HG02759 (cell line): Measurements from ENCODE around the gene AMH.
"Not testable (repeated sequence)": the region's sequence is repeated elsewhere in the genome, so short reads cannot be mapped to it uniquely, and the experiment has no call there.

Experiments used
- ATAC-seq: cut with Tn5 transposase; IDR thresholded peaks from one replicate; pipeline ENCODE4 v1.9.1; 2021; ENCODE audit warnings: mild to moderate bottlenecking, moderate library complexity; ENCODE audit not compliant: unreplicated experiment

Gene AMH

DNA sequence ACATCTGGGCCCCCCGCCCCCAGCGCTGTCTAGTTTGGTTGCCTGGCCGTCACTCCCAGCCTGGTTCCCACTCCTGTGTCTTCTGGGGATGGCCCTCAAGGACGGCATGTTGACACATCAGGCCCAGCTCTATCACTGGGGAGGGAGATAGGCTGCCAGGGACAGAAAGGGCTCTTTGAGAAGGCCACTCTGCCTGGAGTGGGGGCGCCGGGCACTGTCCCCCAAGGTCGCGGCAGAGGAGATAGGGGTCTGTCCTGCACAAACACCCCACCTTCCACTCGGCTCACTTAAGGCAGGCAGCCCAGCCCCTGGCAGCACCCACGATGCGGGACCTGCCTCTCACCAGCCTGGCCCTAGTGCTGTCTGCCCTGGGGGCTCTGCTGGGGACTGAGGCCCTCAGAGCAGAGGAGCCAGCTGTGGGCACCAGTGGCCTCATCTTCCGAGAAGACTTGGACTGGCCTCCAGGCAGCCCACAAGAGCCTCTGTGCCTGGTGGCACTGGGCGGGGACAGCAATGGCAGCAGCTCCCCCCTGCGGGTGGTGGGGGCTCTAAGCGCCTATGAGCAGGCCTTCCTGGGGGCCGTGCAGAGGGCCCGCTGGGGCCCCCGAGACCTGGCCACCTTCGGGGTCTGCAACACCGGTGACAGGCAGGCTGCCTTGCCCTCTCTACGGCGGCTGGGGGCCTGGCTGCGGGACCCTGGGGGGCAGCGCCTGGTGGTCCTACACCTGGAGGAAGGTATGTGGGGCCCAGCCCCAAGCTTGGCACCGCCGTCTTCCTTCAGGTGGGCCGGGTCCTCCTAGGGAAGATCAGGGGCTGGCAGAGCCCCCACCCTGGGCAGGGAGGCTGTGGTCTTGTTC is at the start of gene AMH:
Gene AMH, plus strand, starts transcription at position 314 of the 857 bp plus-strand sequence. Its CDS starts 10 bp downstream, at position 324.
- no peak for ATAC-seq

DNA sequence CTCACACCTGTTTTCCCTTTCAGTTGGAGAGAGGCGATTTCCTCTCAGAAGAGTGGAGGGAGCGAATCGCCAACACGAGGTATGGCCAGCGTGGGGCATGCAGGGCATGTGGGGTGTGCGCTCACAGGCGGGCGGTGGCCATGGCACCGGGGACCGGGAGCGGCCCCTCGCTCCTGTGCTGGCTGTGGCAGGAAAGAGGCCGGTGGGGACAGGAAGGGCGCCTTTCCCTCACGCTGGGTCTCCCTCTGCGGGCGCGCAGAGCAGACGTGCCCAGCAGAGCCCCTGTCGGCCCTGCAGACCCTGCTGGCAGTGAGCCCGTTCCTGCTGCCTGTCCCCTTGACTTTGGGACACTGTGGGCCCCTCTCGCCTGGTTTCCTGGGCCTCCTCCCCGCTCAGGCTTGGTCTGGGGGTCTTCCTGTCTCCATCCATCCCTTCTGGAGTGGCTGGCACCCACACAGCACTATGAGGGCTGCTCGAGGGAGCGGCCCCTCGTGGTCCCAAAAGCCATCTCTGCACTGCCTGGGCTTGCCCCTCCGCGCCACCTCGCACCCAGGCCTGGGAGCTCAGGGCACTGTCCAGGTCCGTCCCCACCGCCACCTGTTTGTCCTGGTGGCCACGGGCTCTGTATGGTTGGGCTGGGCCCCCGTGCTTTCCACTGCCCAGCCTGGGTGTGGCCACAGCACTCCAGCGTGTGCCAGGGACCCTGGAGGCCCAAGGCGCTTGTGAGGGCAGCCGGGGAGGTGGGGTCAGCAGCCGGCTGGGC is 49.1 kb upstream of the AMH start:
- ATAC-seq = no peak

DNA sequence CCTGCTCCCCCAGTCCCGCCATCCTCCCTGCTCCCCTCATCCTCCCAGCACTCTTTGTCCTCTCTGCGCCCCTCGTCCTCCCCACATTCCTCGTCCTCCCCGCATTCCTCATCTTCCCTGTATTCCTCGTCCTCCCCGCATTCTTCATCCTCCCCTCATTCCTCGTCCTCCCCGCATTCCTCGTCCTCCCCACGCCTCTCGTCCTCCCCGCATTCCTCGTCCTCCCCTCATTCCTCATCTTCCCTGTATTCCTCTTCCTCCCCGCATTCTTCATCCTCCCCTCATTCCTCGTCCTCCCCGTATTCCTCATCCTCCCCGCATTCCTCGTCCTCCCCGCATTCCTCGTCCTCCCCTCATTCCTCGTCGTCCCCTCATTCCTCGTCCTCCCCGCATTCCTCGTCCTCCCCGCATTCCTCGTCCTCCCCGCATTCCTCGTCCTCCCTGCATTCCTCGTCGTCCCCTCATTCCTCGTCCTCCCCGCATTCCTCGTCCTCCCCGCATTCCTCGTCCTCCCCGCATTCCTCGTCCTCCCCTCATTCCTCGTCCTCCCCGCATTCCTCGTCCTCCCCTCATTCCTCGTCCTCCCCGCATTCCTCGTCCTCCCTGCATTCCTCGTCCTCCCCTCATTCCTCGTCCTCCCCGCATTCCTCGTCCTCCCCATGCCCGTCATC is 48.4 kb upstream of the AMH start:
- ATAC-seq = not testable (repeated sequence)

DNA sequence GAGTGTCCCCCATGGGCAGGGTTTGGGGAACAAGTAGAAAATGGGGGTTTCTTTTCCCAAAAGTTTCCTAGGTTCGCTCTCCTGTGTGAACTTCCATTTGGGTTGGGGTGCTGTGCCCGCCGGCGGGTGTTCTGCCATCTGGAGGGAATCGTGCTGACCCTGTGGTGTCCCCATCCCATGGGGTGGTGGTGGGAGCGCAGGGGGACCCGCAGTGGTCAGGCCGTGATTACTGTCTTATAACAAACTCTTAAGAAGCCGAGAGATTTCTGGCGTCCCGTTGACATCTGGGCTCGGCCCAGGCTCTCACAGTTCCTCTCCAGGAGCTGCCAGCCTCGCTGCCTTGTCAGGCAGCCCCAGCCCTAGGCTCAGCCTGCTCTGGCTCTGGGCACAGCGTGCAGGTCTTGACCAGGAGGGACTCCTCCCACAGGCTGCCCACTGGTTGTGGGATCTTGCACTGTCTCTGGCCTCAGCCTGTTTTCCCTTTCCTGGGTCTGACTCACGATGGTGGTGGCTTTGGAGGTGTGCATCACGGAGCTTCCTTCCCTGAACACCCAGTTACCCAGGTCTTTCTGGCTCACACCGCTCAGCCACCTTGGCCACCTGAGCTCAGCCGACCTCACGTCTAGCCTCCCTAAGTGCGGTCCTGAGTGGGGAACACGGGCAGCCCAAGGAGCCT is 47.5 kb upstream of the AMH start:
- no peak for ATAC-seq

DNA sequence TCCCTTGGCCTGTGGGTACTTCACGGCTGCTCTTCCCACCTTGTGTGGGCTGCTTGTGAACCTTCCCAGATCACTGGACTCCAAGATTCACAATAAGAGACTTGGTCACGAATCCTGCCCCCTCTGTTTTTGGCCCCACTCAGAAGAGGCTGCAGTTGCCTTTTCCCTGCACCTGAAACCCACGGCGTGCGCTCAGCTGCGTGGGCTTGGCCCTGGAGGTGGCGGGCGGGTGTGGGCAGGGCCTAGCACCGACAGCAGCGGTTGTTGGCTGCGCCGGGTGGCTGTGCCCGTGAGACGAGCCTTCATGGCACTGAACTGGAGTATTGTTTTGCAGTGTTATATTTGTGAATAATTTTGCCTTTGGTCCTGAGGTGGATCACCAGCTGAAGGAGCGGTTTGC is 46.8 kb upstream of the AMH start:
- ATAC-seq = no peak

DNA sequence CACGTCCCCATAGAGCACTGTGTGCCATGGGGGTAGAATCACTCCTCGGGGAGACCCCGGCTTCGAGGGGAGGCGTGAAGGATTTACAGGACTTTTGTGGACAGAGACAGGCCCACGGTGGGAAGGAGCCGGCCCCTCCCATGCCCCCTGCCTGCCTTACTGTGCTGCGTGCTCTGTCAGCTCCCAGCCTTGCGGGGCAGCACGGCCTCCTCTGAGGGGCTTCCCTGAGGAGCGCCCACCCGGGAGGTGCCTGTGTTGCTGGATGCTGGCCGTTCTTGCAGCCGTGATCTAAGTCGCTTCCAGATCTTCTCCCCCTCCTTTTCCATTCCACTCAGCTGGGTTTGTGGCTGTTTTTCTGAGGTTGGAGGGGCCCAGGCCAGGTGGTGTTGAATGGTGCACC is 42.1 kb upstream of the AMH start:
- no peak for ATAC-seq

DNA sequence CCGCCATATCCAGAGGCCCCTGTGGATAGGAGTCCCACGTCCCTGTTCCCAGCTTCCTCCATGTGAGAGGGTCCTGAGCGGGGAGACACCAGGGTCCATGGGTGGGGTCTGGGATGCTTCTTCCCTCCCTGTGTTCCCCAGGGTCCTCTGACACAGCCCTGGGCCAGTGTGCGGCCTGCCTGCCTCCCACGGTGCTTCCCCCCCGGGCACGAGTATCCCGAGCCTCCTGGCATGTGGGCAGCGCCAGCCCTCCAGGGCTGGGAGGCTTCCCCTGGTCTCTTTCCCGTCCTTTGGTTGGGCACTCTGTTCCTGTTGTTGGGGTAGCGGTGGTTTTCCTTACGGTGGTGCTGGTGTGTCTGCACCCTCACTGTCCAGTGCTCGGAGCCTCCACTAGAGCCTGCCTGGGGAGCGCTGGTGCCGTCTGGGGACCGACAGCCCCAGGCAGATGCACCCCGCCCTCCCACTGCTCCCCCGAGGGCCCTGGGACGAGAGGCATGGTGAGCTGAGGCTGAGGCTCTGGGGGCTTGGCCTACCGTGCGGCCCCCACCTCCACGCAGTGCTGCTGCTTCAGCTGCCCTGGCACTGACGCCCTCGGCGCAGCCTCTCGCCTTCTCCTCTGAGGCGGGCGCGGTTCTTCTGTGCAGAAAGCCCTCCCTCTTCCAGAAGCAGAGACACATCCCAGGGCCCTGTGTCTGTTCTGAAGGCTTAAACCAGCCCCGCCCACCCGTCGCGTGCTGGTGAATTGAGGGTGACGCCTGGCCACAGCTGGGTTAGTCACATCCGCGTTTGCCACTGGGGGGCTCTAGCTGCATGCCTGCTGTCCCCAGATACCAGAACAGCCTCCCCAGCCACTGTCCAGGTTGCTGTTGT is 40.9 kb upstream of the AMH start:
- ATAC-seq = no peak

DNA sequence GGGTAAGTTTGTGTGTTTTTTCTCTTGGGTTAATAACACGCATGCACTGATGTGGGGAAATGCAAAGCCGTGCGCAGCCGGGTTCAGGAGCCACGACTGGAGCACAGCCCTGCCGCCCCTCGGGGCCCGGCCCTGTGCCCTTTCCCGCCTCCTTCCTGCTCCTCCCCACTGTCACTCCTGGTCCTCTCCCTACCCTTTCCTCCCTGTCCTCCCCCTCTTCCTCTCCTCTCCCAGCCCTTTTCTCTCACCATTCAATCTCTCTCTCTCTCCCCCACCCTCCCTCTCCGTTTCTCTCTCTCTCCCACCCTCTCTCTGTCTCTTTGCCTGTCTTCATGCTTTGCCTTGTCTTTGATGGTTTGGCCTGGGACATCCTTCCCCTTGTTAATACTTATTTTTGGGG is 40.1 kb upstream of the AMH start:
- ATAC-seq = no peak

DNA sequence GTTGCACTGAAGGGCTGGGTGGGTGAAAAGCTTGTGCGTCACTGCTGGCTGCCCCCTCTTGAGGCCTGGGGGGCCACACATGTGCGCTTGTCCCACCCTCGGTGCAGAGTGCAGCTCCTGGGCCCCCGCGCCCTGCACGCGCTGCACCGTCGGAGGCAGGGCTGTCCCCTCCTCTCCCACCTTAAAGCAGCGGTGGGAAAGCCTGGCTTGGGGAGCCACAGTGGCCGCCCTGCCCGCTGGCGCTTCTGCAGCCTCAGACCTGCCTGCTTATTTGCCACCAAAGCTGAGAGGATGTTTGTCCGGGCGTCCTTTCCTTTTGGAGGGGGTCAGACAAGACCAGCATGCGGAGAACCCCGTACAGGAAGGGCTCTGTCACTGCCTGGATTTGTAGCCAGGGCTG is 39.7 kb upstream of the AMH start:
- ATAC-seq = no peak

DNA sequence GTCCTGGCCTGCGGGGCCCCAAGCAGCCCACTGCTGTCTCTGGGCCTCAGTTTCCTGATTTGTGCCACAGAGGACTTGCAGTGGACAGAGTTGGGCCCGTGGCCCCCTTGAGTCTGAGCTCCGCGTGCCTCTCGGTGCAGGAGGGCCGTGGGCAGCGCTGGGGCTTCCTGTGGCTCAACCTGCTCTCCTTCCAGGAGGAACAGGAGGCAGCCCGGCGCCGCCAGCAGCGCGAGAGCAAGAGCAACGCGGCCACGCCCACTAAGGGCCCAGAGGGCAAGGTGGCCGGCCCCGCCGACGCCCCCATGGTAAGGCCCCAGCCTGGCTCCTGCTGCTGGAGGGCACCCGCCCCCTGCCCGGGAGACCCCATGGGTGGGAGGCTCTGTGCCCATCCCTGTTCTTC is 38.9 kb upstream of the AMH start:
- no peak for ATAC-seq

DNA sequence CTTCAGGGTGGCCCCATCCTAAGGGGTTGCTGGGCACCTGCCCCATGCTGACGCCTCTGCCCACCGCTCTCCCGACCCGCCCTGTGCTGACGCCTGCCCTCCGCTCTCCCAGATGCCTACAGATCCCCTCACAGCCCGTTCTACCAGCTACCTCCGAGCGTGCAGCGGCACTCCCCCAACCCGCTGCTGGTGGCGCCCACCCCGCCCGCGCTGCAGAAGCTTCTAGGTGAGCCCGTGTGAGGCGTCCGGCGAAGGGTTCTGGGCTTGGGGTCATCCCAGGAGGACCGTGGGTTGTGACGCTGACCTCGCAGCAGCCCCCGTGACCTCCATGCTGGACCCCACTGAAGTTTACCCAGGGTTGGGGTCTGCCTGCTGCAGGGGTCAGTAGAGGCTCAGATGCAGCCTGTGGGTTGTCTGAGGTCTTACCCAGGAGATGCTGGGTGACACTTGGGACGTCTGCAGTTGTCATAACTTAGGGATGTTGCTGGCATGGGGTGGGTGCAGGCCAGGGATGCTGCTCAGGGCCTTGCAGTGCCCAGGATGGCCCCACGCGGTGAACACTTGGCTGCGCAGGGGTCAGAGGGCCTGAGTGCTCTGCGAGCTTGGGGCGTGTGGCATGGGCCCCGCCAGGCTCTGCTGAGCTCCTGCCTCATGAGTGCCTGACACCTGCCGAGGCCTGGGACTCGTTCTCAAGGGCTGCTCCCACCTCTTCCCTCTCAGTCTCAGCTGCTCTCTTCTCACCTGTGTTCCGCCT is 38.0 kb upstream of the AMH start:
- ATAC-seq = no peak

DNA sequence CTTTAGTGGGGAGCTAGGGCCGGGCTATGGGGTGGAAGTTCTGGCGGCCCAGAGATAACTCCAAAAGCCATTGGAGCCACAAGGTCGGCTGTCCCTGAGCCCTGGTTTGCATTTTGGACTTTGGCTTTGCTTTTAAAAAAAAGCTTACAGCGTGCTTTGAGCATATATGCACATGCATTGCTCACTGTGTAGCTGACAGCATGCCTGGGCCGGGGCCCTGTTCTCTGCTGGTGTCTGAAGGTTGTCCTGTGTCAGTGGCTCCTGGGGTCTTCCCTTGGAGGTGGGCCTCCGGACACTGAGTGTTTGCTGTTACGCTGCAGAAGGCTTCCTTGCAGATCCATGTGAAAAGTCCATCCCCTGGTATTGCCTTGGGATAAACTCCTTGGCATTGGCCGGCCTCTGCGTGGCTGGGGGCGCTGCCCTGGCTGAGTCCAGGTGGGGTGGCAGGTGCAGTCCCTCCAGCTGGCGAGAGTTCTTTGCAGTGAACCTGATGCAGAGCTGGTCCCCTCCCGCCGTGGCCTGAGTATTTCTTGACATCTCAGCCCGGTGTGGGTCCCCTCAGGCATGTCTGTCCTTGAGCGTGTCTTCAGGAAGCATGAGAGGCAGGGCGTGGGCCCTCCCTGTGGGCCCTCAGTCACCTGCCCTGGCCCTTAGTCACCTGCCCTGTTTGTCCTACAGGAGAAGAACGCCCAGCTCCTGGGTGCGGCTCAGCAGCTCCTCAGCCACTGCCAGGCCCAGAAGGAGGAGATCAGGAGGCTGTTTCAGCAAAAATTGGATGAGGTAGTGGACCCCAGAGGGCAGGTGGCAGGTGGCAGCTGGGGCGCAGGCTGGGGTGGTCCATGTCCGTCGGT is 36.0 kb upstream of the AMH start:
- ATAC-seq = no peak

DNA sequence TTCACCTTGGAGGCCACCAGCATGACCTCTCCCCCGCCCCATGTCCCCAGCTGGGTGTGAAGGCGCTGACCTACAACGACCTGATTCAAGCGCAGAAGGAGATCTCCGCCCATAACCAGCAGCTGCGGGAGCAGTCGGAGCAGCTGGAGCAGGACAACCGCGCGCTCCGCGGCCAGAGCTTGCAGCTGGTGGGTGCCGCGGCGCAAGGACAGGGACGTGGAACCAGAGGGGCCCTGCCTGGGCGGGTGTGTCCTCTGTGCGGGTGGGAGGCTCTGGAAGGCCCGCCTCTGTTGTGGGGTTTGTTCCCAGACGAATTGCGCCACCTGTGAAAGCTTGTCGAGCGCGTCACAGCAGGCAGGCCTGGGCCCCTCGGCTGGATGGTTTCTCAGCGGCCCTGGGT is 35.3 kb upstream of the AMH start:
- ATAC-seq = no peak

DNA sequence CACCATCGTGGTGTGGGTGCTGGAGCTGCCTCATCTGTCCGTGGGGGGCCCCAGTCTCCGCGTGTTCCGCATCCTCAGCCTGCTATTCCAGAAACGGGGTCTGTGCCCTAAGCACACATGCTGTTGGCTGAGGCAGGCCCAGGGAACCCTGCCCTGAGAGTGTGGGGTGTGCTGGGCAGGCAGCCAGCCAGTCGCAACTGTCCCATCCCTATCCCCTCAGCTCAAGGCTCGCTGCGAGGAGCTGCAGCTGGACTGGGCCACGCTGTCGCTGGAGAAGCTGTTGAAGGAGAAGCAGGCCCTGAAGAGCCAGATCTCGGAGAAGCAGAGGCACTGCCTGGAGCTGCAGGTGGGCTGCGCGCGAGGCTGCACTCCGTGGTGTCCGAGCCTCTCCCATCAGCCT is 34.9 kb upstream of the AMH start:
- no peak for ATAC-seq

DNA sequence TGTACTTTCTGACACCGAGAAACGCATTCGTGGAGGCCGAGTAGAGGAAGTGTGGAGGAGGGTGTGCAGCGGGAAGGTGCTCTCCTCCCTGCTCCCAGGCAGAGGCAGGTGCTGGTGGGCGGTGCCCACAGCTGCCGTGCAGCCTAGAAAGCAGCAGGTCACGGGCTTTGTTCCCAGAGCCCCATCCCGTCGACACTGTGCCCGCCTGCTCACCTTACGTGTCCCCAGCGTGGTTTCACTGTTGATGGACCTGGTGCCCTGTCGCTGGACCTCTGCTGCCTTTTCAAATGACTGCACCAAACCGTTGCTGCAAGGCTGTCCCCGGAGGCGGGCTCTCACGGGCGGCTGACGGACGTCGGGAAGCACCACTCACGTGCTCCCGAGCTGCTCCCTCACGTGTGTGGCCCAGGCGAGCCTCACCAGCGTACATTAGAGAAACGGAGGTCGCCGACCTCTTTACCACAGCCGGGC is 33.8 kb upstream of the AMH start:
- no peak for ATAC-seq

DNA sequence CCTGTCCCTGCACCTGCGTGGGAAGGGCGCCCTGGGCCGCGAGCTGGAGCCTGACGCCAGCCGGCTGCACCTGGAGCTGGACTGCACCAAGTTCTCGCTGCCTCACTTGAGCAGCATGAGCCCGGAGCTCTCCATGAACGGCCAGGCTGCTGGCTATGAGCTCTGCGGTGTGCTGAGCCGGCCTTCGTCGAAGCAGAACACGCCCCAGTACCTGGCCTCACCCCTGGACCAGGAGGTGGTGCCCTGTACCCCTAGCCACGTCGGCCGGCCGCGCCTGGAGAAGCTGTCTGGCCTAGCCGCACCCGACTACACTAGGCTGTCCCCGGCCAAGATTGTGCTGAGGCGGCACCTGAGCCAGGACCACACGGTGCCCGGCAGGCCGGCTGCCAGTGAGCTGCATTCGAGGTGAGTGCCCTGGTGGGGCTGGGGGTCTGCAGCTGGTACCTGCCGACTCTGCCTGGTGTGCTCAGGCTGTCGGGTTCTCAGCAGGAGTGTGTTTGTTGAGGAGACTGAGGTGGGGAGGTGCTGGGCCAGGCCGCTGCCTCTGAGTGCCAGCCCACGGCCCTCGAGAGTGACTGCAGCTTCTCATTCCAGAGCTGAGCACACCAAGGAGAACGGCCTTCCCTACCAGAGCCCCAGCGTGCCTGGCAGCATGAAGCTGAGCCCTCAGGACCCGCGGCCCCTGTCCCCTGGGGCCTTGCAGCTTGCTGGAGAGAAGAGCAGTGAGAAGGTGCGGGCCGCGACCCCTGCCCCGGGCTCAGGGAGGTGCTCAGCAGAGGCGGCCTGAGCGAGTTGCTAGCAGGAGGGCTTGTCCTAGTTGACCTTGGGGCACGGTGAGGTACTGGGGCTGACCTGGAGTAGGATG is 32.5 kb upstream of the AMH start:
- ATAC-seq = no peak

DNA sequence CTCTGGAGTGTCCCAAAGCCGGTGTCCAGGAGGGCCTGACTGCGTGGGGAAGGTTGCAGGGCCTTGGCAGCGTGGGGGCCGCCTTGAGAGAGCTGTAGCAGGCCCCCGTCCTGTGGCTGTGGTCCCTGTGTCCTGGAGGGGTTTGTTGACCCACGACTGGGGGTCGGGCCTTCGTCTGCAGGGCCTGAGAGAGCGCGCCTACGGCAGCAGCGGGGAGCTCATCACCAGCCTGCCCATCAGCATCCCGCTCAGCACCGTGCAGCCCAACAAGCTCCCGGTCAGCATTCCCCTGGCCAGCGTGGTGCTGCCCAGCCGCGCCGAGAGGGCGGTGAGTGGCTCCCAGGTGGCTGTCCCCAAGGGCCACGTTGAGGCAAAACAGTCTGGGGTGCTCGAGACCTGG is 31.5 kb upstream of the AMH start:
- ATAC-seq = no peak

DNA sequence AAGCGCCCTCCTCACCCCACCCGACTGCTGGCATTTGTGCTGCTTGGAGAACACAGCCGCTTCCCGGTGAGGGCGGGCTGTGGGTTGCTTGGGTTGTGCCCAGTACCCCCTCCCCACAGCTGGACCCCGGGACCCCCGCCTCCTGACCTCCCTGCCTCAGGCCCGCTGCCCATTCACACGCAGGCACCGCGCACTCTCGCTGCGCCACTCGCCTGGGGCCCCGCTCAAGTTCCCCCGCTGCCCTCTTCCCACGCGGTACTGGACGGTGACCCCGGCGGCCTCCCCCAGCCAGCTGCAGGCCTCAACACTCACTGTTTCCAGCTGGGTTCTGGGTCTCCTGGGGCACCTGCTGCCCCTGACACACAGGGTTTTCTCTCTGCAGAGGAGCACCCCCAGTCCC is 29.4 kb upstream of the AMH start:
- no peak for ATAC-seq
